GM06990 (cell line): ENCODE data around the gene MAPKBP1.

ENCODE experiments used
- DNase-seq: peaks from one replicate; pipeline ENCODE4 v3.0.0-alpha.2; 2011; ENCODE audit not compliant: insufficient read length; ENCODE audit errors: extremely low read depth
- H3K27me3 ChIP-seq: replicated peaks from 2 replicates; pipeline ENCODE4 v1.6.0; 2011; ENCODE audit warnings: low read length; ENCODE audit not compliant: control insufficient read depth, insufficient read depth
- H3K36me3 ChIP-seq: 2 replicates; pipeline ENCODE4 v1.5.1; 2011; ENCODE audit warnings: low read length; ENCODE audit not compliant: control insufficient read depth, insufficient read depth
- H3K4me3 ChIP-seq: replicated peaks from 2 replicates; pipeline ENCODE4 v1.5.1; 2011; ENCODE audit warnings: low read depth, mild to moderate bottlenecking, control low read depth, low read length
- TF ChIP-seq, protein P1 (sequence below): IDR thresholded peaks from 2 replicates; pipeline ENCODE4 v1.5.1; 2011; ENCODE audit warnings: low read length, control low read depth, mild to moderate bottlenecking, inconsistent platforms; ENCODE audit not compliant: insufficient read depth, poor library complexity, severe bottlenecking

Gene MAPKBP1

DNA sequence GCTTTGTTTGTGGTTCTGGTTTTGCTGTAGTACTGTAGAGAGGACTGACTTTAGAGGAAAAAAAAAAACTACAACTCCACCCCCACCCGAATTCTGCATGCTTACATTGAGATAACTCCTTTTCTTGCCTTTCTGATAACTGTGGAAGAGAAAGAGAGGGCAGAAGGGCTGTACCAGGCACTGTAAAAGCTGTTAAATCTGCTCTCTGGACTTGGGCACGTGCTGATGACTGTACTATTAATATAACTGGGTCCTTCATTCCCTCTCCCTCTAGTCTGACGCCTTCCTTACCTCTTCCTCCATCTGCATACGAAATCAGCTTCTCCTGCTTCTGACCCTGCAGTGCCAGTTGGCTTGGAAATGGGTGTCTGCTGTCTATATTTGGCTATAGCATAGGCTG lies 15.0 kb downstream of the MAPKBP1 start:
- no peaks in the 10 kb centered on the region for H3K36me3 ChIP-seq
- no peak for DNase-seq
- H3K4me3 ChIP-seq: no peak overlapping the region
- TF ChIP-seq, protein P1, sequence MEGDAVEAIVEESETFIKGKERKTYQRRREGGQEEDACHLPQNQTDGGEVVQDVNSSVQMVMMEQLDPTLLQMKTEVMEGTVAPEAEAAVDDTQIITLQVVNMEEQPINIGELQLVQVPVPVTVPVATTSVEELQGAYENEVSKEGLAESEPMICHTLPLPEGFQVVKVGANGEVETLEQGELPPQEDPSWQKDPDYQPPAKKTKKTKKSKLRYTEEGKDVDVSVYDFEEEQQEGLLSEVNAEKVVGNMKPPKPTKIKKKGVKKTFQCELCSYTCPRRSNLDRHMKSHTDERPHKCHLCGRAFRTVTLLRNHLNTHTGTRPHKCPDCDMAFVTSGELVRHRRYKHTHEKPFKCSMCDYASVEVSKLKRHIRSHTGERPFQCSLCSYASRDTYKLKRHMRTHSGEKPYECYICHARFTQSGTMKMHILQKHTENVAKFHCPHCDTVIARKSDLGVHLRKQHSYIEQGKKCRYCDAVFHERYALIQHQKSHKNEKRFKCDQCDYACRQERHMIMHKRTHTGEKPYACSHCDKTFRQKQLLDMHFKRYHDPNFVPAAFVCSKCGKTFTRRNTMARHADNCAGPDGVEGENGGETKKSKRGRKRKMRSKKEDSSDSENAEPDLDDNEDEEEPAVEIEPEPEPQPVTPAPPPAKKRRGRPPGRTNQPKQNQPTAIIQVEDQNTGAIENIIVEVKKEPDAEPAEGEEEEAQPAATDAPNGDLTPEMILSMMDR: no peak
- H3K27me3 ChIP-seq: no peaks in the 10 kb centered on the region

DNA sequence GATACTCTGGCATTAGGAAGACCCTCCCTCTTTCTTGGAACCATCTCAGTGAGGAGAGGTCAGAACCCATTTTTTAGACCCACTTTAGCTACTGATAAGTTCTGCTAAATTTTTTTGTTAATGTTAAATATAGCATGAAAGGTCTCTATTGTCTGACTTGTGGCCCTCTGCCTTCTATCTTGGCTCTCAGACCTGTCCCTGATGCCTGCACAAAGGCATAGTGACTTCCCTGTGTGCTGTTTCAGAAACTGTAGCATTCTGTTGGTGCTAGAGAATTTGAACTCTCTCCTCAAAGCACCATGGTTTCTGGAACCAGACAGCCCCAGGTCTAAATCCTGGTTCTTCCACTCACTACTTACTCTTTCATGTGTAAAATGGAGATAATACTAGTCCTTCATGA lies 15.4 kb downstream of the MAPKBP1 start:
- Histone ChIP-seq H3K36me3 (no peaks in the 10 kb centered on the region), H3K4me3 (no peak overlapping the region), H3K27me3 (no peaks in the 10 kb centered on the region)
- TF ChIP-seq, protein P1: no peak
- no peak for DNase-seq

DNA sequence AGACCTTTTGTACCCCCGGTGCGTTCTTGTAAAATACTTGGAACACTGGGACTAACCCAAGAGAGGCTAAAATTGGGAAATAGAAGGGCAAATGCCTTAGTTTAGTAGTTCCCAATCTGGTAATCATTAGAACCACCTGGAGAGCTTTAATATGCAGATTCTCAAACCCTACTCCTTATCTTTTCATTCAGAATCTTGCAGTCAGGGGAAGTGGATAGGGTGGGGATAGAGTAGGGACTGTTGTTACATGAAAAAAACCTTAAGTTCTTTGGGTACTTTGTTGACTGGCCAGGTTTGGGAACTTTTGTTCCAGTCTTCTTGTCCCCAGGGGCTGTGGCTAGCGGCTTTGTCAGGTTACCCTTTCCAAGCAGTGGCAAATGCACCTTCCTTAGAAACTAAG lies 15.9 kb downstream of the MAPKBP1 start:
- H3K36me3 ChIP-seq: no peaks in the 10 kb centered on the region
- H3K4me3 ChIP-seq: no peak overlapping the region
- no peak for DNase-seq
- TF ChIP-seq, protein P1: no peak
- H3K27me3 ChIP-seq: no peaks in the 10 kb centered on the region

DNA sequence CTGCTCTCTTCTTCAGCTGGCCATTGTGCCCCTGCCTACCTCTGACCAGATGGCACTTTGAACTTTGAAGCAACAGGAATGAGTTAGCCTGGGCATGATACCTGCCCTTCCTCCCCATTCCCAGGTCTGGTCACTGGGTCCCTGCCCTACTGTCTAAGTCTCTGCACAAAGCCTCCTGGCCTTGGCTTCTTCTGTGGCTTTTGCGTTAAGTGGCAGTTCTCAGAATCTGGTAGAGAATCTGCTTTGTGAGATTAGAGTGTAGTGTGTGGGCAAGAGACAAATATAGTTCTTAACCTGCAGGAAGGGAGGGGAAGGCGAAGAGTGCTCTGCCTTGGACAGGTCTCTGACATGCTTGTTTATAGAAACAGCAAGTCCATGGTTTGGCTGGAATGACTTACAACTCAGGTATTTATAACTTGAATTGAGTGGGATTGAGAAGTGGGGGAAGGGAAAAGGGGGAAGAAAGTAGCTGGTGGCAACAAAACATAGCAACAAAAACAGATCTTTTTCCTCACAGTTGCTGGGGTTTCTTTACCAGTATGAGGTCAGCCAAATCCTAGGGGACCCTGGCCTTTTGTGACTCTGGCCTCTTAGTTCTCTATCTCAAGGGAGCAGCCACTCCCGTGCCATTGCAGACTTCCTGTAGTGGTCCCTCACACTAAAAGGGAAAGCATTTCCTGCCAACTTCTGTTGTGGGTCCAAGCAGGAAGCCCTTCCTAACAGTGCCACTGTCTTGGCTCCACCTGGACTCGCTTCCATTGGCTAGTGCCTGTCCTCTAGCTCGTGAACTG lies 16.7 kb downstream of the MAPKBP1 start:
- Histone ChIP-seq H3K27me3 (no peaks in the 10 kb centered on the region), H3K36me3 (no peaks in the 10 kb centered on the region), H3K4me3 (no peak overlapping the region)
- TF ChIP-seq, protein P1: no peak
- DNase-seq: no peak

DNA sequence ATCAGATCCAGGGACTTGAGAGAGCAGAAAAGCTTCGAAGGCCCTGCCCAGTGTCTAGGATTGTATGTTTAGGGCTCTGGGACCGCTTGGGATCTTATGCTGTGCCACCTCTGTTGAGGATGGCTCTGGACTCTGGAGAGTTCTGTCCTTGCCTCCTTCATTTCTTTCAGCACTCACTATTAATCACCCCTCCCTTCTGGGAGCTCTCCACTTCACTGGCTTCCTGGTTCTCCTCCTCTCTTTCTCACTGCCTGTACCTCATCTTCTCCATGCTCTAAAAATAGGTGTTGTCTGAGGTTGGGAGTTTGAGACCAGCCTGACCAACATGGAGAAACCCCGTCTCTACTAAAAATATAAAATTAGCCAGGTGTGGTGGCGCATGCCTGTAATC lies 17.3 kb downstream of the MAPKBP1 start:
- Histone ChIP-seq H3K4me3 (no peak overlapping the region), H3K36me3 (no peaks in the 10 kb centered on the region), H3K27me3 (no peaks in the 10 kb centered on the region)
- DNase-seq: no peak
- TF ChIP-seq, protein P1: no peak
